Measurements from ENCODE around the gene NSMF. TPM values are rescaled to one million over a fixed set of nuclear protein-coding genes. Genes with fewer than 3 reads are reported as not detected.

NSMF gene
- total RNA-seq, 4 donors from 2014 or later: 219 to 297 (median 270) TPM

- WGBS, 2 donors: 89 to 93% methylated on average over 9 to 11 of the region's 11 CpGs
- Histone ChIP-seq H3K27ac (no peak overlapping the region), H3K36me3 (peaks cover 0 to 2% (median 0%) of the 10 kb centered on the region in 3 donors), H3K4me1 (peaks cover 0 to 20% (median 17%) of the 10 kb centered on the region in 4 donors), H3K9me3 (no peaks in the 10 kb centered on the region), H3K27me3 (peaks cover 0 to 4% of the 10 kb centered on the region in 2 donors), H3K4me3 (no peak overlapping the region)
- DNase-seq (ENCODE audit: low spot score in 2 of 2): no peak
- TF ChIP-seq CTCF (IDR thresholded peaks at IDR 0.05) (no peak), EP300 (IDR thresholded peaks at IDR 0.05) (no peak), POLR2A (IDR thresholded peaks at IDR 0.05) (no peak)
Observed at GRCh38 chr9:137405677-137406081, 53.5 kb downstream of the NSMF start.

GRCh38 chr9:137404961-137405567, 54.1 kb downstream of the NSMF start:
- 87 to 89% methylated on average over 18 to 24 of the region's 24 CpGs for WGBS, 2 donors
- Histone ChIP-seq H3K36me3 (peaks cover 0 to 2% (median 0%) of the 10 kb centered on the region in 3 donors), H3K4me3 (no peak overlapping the region), H3K27ac (no peak overlapping the region), H3K9me3 (no peaks in the 10 kb centered on the region), H3K4me1 (peaks cover 0 to 19% (median 17%) of the 10 kb centered on the region in 4 donors), H3K27me3 (peaks cover 0 to 4% of the 10 kb centered on the region in 2 donors)
- DNase-seq (ENCODE audit: low spot score in 2 of 2): no peak
- TF ChIP-seq CTCF (IDR thresholded peaks at IDR 0.05): no peak
- TF ChIP-seq POLR2A (IDR thresholded peaks at IDR 0.05): no peak
- no peak for TF ChIP-seq EP300 (IDR thresholded peaks at IDR 0.05)

GRCh38 chr9:137403269-137403668, 55.9 kb downstream of the NSMF start:
- H3K9me3 ChIP-seq: no peaks in the 10 kb centered on the region
- no peak overlapping the region for H3K27ac ChIP-seq
- 89 to 90% methylated on average over 15 of the region's 15 CpGs for WGBS, 2 donors
- no peak overlapping the region for H3K4me3 ChIP-seq
- TF ChIP-seq POLR2A (IDR thresholded peaks at IDR 0.05) (no peak), EP300 (IDR thresholded peaks at IDR 0.05) (no peak), CTCF (IDR thresholded peaks at IDR 0.05) (no peak)
- H3K36me3 ChIP-seq: peaks cover 0 to 8% (median 0%) of the 10 kb centered on the region in 3 donors
- no peak for DNase-seq (ENCODE audit: low spot score in 2 of 2)
- H3K4me1 ChIP-seq: peaks cover 0 to 19% (median 17%) of the 10 kb centered on the region in 4 donors
- H3K27me3 ChIP-seq: peaks cover 0 to 4% of the 10 kb centered on the region in 2 donors

GRCh38 chr9:137402746-137403145, 56.4 kb downstream of the NSMF start:
- H3K9me3 ChIP-seq: no peaks in the 10 kb centered on the region
- no peak overlapping the region for H3K27ac ChIP-seq
- H3K36me3 ChIP-seq: peaks cover 0 to 13% (median 0%) of the 10 kb centered on the region in 3 donors
- peaks cover 0 to 17% (median 16%) of the 10 kb centered on the region in 4 donors for H3K4me1 ChIP-seq
- WGBS, 2 donors: 83 to 88% methylated on average over 8 to 11 of the region's 11 CpGs
- peaks cover 0 to 4% of the 10 kb centered on the region in 2 donors for H3K27me3 ChIP-seq
- no peak for TF ChIP-seq CTCF (IDR thresholded peaks at IDR 0.05)
- no peak for TF ChIP-seq POLR2A (IDR thresholded peaks at IDR 0.05)
- no peak for TF ChIP-seq EP300 (IDR thresholded peaks at IDR 0.05)
- no peak overlapping the region for H3K4me3 ChIP-seq
- DNase-seq (ENCODE audit: low spot score in 2 of 2): no peak

GRCh38 chr9:137398561-137399468, 60.3 kb downstream of the NSMF start:
- peaks cover 0 to 8% (median 0%) of the 10 kb centered on the region in 4 donors for H3K4me1 ChIP-seq
- DNase-seq (ENCODE audit: low spot score in 2 of 2): no peak
- H3K4me3 ChIP-seq: no peak overlapping the region
- H3K36me3 ChIP-seq: peaks cover 0 to 37% (median 0%) of the 10 kb centered on the region in 3 donors
- H3K27ac ChIP-seq: no peak overlapping the region
- no peaks in the 10 kb centered on the region for H3K27me3 ChIP-seq
- TF ChIP-seq EP300 (IDR thresholded peaks at IDR 0.05): no peak
- TF ChIP-seq CTCF (IDR thresholded peaks at IDR 0.05): no peak
- TF ChIP-seq POLR2A (IDR thresholded peaks at IDR 0.05): no peak
- no peaks in the 10 kb centered on the region for H3K9me3 ChIP-seq
- 95 to 97% methylated on average over 60 of the region's 60 CpGs for WGBS, 2 donors
